ENCODE measurements around the gene GEMIN8. TPM values are rescaled to one million over a fixed set of nuclear protein-coding genes. Genes with fewer than 3 reads are reported as not detected.

GEMIN8 gene
- total RNA-seq, 2 donors from 2014 or later: 11.8 to 13.3 TPM

DNA sequence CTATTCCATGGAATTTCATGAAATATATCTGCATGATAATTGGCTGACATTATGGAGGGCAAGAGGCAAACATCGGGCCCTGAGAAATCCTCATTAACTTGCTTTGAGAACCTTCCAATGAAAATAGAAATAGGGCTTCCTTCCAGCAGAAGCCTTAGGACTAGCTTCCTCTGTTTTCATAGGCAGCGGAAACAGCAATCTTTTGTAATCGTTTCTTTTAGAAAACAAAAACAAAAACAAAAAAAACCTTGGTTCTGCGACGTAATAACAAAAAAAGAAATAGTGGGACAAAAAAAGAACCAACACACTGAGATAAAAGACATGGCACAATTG is 62.9 kb downstream of the GEMIN8 start:
- intact Hi-C loops (cut with DNase I, micrococcal nuclease): no loop called here
- DNase-seq (no peak), ATAC-seq (no peak)

DNA sequence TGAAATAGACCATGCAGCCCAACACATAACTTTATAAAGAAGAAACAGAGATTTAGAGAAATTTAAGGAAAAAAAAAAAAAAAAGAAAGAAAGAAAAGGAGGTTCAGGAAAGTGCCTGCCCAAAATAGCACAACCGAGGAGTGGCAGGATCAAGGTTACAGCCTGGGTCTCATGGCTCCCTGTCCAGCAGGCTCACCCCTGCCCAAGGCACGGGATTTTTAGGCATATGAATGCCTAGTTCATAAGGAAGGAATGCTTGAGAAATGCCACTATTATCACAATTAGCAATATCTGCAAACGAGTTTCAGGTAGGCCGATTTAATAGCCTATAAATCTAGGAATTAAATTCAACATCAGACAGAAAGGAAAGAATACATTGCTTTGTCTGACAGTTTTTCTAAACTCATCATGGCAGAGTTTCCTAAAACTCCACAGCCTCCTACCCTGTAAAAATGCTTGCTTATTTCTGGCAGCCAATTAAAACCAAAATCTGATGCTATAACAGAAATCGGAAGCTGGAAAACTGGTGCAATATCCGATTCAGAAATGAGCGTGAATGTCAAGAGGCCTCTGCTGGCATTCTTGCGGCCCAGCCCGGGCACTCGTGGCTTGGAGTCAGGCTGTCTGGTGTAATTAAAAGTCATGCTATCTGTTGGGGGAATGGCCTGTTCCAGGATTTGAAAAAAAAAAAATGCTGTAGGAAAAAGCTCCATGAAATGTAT is 63.5 kb downstream of the GEMIN8 start:
- ATAC-seq (no peak), DNase-seq (no peak)
- intact Hi-C loops (cut with DNase I, micrococcal nuclease): no loop called here

DNA sequence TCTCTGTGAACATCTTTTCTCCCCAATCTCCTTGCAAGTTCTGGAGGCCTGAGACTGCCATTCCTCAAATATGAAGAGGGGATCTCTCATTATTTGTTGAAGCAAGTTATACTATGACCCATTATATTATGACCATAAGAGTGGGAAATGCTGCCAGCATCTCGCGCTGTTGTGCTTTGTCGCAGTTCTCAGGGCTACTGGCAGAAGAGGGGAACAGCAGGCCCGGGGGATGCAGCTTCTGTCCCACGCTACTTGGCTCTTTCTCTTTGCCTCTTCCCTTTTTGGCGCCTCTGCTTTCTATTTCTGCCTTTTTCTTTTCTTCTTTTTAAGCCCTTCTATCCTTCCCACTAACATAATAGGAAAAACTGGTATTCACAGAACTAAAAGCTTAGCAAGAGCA is 64.2 kb downstream of the GEMIN8 start:
- intact Hi-C loops (cut with DNase I, micrococcal nuclease): no loop called here
- ATAC-seq: no peak
- DNase-seq: no peak

DNA sequence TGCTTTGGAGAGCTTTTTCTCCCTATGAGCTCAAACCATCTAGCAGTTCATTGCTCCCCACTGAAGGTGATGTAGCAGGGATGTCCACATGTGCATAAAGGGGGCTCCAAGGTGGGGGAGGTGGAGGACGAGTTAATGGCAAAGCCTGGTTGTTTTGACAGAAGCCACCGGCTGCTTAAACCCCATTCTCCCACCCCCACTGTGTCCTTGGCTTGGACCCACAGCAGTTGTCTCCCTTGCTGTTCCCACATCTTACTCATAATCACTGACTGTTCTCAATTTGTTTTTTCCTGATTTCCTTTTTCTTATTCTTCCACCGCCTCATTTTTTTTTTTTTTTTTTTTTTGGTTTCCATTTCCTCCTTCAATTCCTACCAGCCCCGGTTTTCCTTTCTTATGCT is 72.7 kb downstream of the GEMIN8 start:
- intact Hi-C loops (cut with DNase I, micrococcal nuclease): no loop called here
- DNase-seq (no peak), ATAC-seq (no peak)

Other genes with a start within 250 kb of the GEMIN8 start
- gene GPM6B, start 212.8 kb downstream of the GEMIN8 start, total RNA-seq: 1 to 10 TPM; 1.9 to 9.3 TPM